HG03135 (cell line): ENCODE results near the gene EFNA3.
A peak's percentile ranks its signal among the peaks of the same experiment; 100 is the strongest.

ENCODE experiments used
- ATAC-seq: cut with Tn5 transposase; IDR thresholded peaks from one replicate; pipeline ENCODE4 v1.9.1; 2021; ENCODE audit warnings: mild to moderate bottlenecking, moderate library complexity; ENCODE audit not compliant: unreplicated experiment

EFNA3 gene

DNA sequence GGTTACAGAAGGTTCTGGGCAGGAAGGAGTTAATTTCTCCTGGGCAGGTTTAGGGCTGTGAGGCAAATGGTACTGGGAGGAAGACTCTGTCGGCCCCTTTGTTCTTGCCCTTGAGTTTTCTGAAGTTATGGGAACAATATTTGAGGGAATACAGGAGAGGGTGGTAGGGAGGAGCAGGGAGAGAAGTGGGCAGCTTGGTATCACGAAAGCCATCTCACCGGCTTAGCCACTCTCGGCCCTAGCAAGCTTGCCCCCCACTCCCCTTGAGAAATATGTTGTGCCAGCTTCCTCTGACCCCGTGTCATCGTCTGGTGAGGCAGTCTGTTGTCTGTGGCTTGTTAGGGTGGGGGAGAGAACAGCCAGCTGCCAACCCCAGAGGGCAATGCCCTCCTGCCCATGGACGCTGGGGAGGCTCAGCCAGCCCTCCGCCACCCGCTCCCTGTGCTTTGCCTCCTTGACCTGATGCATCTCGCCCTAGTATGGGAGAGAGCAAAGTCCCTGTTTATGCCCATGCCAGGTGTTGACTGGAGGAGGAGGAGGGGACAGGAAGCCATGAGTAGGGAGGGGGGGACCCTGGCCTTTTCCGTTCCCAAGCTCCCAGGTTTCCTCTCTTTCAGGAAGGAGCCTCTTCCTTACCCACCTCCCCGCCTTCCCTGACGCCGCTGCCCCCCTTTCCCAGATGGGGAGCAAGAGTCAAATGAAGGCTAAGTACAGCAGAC lies 50.3 kb downstream of the EFNA3 start:
- no peak for ATAC-seq

DNA sequence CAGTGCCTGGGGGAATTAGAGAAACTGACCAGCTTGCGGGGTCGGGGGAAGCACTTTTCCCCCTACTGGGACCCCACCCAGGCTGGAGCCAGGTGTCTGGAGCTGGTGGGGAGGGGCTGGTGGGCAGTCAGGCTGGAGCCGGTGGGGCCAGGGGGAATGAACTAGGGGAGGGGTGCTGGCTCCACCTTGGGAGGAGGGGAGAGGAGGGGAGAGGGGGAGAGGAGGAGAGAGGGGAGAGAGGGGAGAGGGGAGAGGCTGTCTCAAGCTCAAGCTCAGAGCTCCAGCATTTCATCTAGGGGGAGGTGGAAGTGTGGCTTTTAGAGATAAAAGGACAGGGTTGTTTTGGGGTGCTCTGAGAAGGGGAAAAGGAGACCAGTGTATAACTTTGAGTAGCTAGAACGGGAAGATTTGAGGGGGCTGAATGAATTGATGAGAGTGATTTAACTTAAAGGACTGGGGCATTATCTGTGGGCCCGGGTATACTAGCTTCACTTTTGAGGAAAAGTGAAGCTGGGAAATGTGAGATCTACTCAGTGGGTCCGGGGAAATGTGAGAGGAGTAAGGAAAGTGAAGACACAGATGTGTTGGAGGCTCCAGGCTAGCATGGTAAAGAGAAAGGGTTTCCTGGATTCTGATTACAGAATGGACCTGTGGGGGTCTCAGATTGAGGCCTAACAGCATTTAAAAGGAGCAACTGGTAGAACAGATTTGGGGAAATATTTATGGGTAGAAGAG lies 51.8 kb downstream of the EFNA3 start:
- ATAC-seq = no peak

DNA sequence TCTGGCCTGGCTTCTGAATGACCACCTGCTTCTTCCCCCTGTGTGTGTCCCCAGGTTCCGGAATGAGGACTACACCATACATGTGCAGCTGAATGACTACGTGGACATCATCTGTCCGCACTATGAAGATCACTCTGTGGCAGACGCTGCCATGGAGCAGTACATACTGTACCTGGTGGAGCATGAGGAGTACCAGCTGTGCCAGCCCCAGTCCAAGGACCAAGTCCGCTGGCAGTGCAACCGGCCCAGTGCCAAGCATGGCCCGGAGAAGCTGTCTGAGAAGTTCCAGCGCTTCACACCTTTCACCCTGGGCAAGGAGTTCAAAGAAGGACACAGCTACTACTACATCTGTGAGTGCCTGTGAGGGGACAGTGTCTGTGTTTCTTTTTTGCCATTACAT lies 52.6 kb downstream of the EFNA3 start:
- no peak for ATAC-seq

DNA sequence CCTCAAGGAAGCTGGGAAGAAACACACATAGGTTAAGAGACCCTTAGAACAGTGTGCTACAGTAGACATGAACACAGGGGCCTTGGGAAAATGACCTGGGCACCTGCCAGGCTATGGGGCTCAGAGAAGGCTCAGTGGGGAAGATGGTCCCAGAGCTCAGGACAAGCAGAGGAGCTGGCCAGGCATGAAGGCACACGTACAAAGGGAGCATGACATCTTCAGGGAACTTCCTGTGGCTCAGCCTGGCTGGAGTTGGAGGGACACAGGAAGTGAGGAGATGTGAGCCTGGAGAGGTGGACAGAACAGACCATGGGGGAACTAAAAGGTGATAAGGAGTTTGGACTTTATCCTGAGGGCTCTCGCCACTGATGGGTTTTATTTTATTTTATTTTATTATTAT lies 53.2 kb downstream of the EFNA3 start:
- no peak for ATAC-seq

DNA sequence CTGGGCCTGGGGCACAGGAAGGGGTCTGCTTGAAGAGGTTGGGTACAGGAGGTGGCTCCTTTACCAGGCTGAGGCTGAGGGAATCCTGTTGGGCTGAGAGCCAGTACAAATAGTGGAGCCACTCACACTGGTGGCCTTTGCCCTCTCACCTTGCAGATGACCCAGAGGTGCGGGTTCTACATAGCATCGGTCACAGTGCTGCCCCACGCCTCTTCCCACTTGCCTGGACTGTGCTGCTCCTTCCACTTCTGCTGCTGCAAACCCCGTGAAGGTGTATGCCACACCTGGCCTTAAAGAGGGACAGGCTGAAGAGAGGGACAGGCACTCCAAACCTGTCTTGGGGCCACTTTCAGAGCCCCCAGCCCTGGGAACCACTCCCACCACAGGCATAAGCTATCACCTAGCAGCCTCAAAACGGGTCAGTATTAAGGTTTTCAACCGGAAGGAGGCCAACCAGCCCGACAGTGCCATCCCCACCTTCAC lies 55.2 kb downstream of the EFNA3 start:
- no peak for ATAC-seq

DNA sequence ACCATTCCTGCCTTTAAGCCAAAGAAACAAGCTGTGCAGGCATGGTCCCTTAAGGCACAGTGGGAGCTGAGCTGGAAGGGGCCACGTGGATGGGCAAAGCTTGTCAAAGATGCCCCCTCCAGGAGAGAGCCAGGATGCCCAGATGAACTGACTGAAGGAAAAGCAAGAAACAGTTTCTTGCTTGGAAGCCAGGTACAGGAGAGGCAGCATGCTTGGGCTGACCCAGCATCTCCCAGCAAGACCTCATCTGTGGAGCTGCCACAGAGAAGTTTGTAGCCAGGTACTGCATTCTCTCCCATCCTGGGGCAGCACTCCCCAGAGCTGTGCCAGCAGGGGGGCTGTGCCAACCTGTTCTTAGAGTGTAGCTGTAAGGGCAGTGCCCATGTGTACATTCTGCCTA lies 55.7 kb downstream of the EFNA3 start:
- ATAC-seq = no peak

DNA sequence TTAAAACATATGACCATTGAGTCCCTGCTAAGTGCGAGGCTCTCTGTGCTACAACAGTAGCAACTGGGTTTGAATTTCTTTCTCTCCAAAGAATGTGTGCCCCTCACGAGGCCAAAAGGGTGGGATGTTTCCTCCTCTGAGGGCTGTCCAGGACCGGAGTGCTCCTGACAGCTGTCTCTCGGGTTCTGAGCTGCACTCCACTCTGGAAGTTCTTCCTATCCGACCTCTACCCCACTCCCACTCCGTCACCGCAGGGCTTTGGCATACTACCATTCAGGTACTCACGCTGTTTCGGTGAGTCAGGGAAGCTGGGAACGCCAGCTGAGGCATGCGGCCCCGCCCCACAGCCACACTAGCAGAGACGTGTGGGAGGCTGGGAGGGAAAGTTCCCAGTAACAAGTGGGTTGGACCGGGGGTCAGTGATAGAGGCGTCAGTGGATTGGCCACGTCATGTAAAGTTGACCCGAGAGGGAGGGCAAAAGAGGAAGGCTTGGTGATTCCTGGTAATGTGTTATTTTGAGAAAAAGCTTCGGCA lies 56.3 kb downstream of the EFNA3 start:
- ATAC-seq = no peak

DNA sequence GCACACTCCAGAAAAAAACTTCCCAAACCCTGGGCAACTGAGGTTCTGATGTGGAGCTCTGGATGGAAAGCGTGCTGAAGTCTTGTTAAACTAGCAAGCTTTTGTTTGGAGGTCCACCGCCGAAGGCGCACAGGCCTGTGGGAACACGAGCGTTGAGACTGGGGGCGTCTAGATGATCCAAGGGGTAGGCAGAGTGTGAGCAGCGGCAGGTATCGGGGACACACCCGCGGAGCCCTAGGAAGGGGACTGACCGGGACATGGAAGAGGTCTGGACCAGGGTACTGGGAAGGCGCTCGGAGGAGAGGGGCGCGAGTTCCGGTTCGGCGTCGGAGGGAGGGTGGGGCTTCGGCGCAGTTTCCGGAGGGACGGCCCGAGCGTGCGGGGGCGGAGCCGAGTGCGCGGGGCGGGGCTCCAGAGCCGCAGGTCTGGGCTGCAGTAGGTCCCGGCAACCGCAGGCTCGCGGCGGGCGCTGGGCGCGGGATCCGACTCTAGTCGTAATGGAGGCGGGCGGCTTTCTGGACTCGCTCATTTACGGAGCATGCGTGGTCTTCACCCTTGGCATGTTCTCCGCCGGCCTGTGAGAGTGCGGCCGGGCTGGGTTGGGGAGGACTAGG lies 56.9 kb downstream of the EFNA3 start, which contains the start of gene SLC50A1:
SLC50A1 (plus strand) TSS at position 438 of the 614 bp plus-strand sequence; CDS start at position 498, 60 bp downstream.
- peak; percentile 74 for ATAC-seq

DNA sequence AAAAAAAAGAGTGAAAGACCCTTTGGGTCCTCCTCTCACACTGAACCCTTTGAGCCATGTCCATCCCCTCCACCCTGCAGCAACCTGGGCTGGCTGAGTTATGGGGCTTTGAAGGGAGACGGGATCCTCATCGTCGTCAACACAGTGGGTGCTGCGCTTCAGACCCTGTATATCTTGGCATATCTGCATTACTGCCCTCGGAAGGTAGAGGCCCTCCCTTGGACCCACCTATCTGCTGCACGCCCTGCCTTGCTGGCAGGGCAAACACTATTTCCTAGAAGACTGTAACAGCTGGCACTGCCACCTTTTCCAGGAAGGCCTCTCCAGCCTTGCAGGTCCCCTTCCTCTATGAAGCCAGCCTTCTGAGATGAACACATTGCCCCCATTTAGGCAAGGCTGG lies 58.1 kb downstream of the EFNA3 start:
- ATAC-seq = no peak
